GM21423 (cell line): ENCODE data around the gene MSANTD2.
A peak's percentile ranks its signal among the peaks of the same experiment; 100 is the strongest.

Experiments
- ATAC-seq: cut with Tn5 transposase; IDR thresholded peaks from one replicate; pipeline ENCODE4 v1.9.1; 2021; ENCODE audit warnings: mild to moderate bottlenecking, moderate library complexity; ENCODE audit not compliant: unreplicated experiment

The MSANTD2 gene

DNA sequence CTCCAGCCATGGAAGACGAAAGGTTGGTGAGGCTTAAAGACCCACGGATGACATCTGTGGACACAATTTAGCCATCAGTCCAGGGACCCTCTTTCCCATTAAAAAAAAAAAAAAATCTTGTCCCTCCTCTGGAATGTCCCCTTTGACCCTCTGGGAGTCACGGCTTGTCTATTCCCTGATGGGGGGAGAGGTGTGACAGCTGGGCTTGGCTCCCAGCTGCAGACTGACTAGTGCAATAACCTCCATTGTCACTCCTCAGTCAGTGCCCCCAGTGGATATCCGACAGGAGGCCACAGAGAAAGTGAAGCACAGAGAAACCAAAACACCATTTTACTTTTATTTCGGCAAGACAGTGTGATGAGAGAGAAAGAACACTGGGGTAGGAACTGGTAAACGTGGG, 45.5 kb downstream of the MSANTD2 start:
- no peak for ATAC-seq

DNA sequence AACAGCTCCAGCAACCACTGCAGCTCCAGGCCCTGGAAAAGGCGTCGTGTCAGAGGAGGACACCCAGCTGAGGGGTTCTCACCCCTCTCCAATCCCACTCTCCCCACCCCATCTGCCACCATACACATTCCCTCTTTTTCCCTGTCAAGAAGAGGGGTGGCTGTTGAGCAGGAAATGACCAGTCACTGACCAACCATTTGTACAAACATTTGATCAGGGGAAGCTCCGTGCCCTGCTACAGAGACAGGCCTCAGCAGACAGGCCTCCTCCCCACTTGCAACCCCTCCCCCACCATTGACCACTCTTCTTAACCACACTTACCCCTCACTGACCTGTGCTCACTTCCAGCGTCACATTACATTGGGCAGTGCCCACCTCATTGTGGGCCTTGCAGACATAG, 45.9 kb downstream of the MSANTD2 start:
- ATAC-seq = no peak

DNA sequence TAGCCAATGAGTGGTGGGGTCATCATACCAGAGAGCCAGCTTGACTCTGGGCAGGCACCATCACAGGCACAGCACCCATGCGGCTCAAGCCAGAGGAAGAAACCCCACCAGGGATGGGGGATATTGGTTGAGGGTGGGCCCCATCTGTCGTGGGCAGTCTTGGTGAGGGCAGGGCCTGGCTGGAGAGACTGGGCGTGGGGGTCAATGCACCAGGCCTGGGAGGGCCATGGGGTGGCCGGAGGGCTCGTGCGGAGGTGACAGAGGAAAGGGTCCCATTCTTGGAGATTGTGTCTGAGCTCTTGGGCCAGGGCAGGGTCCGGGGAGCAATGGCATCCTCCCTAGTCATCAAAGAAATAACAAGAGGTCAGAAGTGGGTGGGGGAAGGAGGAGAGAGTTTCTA, 46.6 kb downstream of the MSANTD2 start:
- ATAC-seq = no peak

DNA sequence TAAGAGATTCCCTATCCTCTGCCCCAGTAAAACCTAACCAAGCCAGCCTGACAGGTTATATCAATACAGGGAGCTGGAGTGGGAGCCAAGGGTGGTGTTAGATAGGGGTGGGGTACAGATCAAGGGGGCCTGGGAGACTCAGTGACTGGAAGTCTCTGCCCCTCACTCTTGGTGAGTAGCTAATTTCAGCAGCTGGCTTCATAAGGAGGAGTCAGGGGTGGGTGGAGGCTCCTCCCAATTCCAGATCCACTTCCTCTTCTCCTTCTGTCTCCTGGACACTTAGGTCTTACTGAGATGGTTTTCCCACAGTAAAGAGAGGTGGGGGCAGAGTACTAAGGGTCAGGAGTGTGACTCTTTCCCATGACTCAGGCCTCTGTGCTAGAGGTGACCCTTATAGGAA, 47.0 kb downstream of the MSANTD2 start:
- no peak for ATAC-seq

DNA sequence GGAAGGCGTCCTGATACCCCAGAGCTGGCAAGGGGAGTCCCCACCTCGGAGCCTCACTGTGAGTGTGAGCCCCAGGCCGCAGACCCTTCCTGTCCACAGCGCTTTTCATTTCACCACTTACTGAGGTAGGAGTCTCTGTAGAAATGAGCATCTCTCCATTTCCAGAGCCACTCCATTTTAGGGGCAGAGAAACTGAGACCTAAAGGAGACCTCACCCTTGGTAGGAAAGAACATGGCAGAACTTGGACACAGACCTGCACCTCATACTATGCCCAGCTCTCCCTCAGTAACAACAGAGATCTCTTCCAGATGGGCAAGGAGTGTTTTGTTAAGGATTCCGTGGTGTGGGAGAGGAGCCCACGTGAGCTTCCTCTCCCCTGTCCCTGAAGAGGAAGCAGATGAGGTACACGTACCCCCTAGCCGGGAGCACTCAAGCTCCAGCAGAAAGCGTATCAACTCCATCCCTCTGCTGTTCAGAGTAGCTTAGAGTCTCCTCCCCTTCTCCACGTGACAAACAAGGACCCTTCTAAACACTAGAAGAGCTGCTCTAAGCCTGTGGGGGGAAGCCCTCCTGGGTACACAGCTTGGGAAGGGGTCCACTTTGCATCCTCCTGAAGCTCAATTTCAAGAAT, 47.6 kb downstream of the MSANTD2 start:
- no peak for ATAC-seq

DNA sequence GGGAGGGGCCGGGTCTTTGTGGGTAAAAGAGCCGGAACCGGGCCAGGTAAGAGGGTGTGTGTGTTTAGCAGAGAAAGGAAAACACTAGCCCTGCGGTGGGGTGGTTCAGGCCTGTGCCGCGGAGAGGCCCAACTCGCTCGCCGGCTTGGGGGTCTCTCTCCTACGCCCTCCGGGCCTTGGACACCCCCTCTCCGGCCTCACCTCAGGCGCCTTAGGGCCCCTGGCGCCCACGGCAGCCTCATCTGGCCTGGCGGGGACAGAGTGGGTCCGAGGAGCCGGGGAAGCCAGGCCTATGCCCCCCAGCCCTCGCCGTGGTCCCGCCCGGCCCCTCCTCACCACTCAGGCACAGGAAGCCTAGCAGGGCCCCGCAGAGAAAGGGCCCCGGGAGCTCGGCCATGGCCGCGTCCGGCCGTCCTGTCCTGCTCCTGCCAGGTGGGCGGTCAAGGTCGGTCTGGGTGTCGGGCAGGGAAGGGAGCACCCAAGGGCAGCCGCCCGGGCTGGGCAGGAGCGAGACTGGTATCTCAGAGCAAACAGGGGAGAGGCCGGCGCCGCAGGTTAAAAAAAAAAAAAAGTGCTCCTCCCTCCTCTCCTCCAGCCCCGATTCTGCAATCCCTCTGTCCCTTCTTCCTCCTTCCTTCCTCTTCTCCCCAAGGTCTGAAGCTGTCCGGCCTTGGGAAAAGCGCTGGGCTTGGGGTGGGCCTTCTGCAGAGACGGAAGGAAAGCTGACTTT, 48.3 kb downstream of the MSANTD2 start, which contains the start of gene VSIG2:
Gene VSIG2, minus strand, starts transcription at position 515 of the 730 bp plus-strand sequence. Its CDS starts 118 bp downstream, at position 397.
- ATAC-seq = no peak

DNA sequence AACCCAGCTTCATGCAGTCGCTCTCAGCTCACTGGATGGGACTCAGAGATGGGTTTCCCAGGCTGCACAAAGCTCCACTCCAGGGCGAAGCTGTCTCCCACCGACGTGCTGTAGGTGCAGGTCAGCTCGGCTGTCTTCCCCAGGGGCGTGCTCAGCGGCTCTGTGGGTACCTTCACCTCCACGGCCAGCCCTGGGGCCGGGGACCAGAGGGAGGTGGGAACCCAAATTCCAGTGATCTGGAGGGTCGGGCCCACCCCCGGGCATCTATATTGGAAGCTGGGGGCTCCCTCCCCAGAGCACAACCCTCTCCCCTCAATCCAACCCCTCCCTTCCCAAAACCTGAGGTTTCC, 48.8 kb downstream of the MSANTD2 start:
- no peak for ATAC-seq

DNA sequence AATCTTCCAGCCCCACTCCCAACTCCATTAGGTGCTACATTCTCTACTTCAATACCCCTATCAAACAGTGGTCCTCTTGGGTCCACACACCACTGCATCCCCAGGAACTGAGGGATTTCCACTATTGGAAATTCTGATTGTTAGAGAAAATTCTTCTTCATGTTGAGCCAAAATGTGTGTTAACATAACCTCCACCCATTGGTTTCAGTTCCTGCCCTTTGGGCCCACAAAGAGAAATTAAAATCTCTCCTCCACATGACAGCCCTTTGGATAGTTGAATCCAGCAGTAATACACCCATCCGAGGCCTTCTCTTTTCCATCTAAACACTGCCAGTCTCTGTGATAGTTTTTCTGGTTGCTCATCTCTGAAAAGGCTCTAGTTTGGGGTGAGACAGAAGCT, 50.3 kb downstream of the MSANTD2 start:
- no peak for ATAC-seq

DNA sequence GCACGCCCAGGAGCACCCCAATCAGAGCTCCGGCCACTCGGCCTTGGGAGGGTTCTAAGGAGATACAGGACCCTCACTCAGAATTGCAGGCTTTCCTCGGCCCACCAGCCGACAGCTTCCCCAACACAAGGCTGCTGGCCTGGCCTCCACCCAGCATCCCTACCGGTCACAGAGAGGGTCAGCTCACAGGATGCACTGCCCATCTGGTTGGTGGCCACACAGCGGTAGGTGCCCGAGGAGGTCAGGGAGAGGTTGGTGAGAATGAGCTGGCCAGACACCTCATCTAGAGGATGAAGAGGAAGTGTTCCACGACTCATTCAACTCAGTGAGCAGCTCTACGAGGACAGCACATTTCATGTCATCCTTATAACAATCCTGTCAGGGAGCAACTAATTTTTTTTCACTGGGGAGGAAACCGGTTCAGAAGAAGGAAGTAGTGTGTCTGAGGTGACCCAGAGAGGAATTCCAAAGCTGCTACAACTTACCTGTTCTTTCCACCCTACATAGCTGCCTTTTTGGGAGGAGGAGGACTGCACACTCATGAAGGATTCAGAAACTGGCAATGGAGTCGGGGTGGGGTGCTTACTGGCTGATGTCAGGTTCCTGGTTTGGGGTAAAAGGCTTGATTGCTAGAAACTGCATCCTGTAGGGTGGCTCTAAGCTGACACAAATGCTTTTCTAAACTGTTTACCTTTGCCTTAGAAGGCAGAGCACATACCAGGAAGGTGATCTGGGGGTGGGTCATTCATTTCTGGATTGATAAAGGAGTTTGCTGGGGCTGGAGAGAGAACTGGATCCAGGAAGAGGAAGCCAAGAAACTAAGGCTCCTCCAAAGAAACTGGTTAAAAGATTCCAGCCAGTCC, 51.5 kb downstream of the MSANTD2 start:
- no peak for ATAC-seq

DNA sequence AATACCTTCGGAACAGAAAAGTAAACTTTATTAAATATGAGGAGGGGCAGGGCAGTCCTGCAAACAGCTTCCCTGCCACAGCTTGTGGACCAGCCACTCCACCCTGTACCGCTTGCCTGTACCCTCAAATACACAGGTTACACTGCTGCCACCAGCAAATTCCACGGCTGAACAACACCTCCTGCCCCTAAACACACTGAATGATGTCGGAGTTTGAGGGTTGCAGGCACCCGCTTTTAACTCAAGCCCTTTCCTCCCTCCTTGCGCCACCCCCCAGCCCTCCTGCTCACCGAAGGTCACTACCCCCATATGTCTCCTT, 52.1 kb downstream of the MSANTD2 start:
- no peak for ATAC-seq

DNA sequence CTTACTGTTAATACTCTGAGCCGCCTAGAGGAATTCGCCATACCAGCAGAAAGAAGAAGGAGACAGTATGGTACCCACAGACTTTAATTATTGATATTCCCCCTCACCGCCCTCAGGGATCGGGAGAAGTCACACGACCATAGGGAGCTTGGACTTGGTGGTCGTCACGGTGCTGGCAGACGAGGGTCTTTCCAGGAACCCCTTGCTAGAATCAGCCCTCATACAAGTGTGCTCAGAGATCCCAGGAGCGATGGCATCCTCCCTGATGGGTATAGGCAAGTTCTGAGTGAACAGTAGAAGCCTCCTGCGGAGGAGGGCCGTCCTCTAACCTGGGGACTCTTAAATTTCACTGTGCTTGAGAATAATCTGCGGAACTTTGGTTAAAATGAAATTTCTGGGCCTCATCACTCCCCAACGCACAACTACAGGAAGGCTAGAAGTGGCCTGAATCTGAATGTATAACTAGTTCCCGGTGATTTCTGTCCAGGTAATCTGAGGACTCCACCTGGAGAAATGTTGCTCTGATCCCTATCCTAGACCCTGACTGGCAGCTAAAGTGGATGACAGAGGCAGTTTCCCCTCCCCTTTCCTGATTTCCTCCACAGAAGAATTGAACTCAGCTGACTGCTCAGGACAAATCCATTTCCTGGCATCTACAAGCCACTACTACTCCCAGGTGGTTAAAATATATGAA, 52.7 kb downstream of the MSANTD2 start:
- ATAC-seq = no peak

DNA sequence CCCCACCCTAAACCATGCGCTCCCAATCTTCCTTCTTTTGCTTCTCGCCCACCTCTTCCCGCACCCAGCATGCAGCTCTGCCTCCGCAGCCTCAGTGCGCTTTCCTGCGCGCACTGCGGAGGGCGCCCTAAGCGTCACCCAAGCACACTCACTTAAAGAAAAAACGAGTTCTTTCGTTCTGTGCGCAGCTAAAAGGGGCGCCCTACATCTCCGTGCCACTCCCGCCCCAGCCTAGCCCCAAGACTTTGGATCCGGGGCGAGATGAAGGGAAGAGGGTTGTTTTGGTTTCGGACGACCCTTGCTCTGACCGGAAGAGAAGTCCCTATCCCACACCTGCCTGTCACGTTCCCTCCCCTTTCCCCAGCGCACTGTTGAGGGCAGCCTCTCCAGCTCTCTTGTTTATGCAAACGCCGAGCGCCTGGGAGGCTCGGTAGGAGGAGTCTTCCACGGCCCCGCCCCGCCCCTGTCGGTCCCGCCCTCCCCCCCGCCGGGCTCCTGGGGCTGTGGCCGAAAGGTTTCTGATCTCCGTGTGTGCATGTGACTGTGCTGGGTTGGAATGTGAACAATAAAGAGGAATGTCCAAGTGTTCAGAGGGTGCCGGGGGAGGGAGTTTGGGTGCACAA, 53.5 kb downstream of the MSANTD2 start:
- peak; percentile 91 for ATAC-seq

DNA sequence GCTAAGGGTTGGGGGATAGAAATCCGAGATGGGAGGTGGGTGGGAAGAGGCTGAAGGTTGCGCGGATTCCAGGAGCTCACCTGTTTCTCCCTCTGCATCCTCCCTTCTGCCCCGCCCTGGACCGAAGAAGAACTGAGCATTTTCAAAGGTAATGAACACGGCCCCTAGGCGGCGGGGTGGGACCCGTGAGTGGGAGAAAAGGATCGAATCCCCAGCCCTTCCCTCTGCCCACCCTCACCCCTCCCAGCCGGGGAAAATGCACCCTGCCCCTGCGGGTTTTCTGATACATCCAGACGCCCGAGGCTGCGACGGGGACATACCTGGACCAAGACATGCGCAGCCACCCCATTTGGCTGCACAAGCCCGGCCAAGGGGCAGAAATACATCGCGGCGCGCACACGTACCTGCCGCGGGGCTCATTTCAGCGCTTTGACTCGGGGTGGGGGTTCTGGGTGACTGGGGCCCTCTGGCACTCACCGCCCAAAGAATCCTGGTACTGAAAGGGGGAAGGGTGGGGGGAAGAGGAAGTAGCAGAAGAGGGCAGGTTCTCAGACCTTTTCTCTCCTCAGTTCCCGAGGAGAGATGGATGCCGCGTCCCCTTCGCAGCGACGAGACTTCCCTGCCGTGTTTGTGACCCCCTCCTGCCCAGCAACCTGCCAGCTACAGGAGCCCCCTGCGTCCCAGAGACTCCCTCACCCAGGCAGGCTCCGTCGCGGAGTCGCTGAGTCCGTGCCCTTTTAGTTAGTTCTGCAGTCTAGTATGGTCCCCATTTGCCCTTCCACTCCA, 54.2 kb downstream of the MSANTD2 start:
- ATAC-seq = peak; percentile 24

DNA sequence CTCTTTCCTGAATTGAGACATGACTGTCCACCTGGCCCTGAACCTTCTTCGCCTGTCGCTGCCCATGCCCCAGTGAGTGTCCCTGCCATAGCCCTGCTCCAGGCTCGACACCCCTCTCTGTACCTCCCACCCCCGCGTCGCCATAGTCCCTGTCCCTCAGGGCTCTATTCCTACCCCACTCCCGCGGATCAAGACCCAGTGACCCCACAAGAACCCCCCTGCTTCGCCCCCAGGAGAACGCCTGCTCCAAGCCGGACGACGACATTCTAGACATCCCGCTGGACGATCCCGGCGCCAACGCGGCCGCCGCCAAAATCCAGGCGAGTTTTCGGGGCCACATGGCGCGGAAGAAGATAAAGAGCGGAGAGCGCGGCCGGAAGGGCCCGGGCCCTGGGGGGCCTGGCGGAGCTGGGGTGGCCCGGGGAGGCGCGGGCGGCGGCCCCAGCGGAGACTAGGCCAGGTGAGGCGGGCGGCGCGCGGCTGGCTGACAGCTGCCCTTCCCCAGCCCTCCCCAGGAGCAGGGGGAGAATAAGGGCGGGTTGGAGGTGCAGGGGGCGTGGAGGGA, 54.9 kb downstream of the MSANTD2 start:
- no peak for ATAC-seq

DNA sequence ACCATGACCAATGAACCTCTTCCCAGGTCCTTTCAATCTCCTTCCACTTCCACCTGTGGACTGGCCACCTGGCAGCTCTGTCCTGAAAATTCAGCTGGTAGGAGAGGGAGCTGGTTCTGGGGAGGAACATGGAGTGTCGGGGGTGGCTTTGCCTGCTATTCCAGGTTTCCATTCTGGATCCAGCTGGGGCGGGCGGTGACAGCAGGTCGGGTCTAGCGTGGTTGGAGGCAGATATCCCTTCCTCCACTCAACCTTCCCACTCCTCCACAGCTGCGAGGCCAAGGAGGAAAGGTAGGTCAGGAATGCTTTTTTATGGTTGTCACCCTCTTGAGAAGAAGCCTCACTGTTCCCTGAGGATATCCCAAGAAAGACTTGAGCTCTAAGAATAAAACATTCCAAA, 57.2 kb downstream of the MSANTD2 start:
- no peak for ATAC-seq

DNA sequence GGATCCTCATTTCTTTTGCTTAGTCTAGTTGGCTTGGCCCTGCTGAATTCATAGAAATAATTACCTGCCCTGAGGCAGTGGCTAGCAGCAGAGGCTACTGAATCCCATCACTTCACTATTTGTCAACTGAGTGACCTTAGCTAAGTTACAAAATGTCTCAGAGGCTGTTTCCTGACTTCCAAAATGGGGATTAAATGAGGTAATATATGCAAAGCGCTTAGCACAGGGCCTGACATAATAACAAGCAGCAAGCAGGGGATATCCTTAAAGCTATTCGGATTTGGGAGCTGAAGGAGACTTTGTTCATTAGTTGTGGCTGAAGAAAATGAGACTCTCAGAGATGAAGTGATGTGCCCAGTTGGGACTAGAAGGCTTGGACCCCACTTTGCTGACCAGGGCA, 57.7 kb downstream of the MSANTD2 start:
- ATAC-seq = no peak

DNA sequence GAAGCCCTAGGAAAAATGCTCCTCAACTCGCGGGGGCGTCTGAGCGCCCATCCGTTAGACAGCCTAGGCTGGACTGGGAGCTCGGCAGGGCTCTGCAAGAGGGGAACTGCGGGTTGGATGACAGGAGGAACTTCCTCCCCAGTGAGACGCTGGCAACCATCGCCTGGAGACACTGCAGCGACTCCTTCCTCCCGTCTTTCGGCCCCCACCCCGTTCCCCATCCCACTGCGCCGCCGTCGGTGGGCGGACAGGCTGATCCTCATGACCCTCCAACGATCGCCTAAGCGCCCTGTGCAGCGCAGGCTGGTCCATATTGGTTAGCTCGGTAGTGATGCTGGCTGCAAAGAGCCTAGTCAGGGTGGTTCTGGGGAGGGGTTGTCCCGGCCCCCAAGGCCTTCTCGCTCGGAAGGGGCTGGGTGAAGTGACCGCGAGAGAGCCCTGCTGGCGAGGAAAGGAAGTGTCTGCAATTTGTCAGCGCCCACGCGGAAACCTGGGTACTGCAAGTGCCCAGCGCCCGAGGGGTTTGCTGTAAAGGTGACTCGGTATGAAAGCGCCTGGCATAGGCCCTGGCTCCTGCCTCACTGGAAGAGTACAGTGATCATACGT, 59.8 kb downstream of the MSANTD2 start:
- peak; percentile 43 for ATAC-seq

DNA sequence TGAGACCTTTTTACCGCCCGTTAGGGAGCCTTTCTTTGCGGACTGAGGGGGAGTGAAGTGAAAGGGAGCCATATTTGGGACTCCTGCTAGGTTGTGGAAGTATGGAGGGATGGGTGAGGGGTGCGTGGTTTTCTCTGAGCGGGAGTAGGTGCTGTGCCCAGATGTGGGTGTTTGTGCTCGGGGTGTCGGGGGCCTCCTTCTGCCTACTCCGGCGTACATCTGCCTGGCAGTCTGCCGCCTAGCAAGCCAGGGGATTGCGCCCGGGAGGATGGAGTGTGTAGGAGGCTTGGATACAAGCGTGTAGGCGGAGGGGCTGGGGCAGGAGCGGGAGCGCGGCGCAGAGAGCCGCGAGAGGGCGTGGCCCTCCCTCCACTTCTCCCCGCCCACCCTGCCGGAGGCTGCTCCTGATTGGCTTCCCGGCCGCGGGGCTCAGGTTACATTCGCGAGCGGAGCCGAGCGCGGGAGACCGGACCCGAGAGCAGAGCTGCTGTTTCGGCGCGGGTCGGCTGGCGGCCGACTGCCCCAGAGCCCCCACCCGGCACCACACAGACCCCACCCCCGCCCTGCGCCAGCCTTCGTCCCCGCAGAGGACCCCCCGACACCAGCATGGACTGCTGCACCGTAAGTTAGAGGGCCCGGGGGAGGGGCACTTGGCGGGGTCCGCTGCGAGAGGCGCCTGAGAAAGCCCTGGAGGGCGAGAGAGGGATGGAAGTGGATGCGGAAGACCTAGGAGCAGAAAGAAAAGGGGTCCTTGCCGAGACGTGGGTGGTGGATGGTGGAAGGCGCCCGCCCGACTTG, 60.5 kb downstream of the MSANTD2 start, which contains the start of gene NRGN:
Gene NRGN, plus strand, starts transcription at position 464 of the 798 bp plus-strand sequence. Its CDS starts 143 bp downstream, at position 607.
- ATAC-seq = peak; percentile 97
